IMR-90 (cell line): Measurements from ENCODE around the gene GNG7. TPM values are rescaled to one million over a fixed set of nuclear protein-coding genes. Genes with fewer than 3 reads are reported as not detected.

Experiments
- ATAC-seq: fragments of 200-7000 bp; cut with Tn5 transposase; 2 replicates; pipeline ENCODE4 v1.9.1; 2020; ENCODE audit warnings: low read depth, mild to moderate bottlenecking, moderate library complexity
- BruUV-seq: library from RNA; stranded (reverse); fragments of 400-500 nt; replicated peaks from 2 replicates; lab custom pipeline; 2021; lab: Mats Ljungman, UMichigan
- CTCF ChIA-PET: fragments of 300-600 bp; formaldehyde crosslinking; extraction: SDS; loops from one replicate; lab custom pipeline; 2021; ENCODE audit warnings: antibody characterized with exemption; lab: Yijun Ruan, JAX
- POLR2A ChIA-PET: fragments of 300-600 bp; sonication (Branson Sonifier 250); formaldehyde crosslinking; loops from one replicate; lab custom pipeline; 2022; ENCODE audit warnings: antibody characterized with exemption; ENCODE audit not compliant: unreplicated experiment; lab: Charles Lee
- DNase-seq: peaks from one replicate; pipeline ENCODE4 v3.0.0; 2013
- H2AFZ ChIP-seq: replicated peaks from 2 replicates; pipeline ENCODE3; 2013; ENCODE audit warnings: low read length, mild to moderate bottlenecking; ENCODE audit not compliant: poor library complexity
- H2AK5ac ChIP-seq: 2 replicates; pipeline ENCODE4 v1.6.1; 2013; ENCODE audit warnings: low read depth, low read length, inconsistent platforms
- H2AK9ac ChIP-seq: replicated peaks from 2 replicates; pipeline ENCODE3; 2013; ENCODE audit warnings: mild to moderate bottlenecking, low read depth, low read length, moderate library complexity; ENCODE audit not compliant: poor library complexity
- H2BK120ac ChIP-seq: 2 replicates; pipeline ENCODE4 v1.6.1; 2013; ENCODE audit warnings: low read depth, low read length, inconsistent platforms
- H2BK15ac ChIP-seq: 3 replicates; pipeline ENCODE4 v1.6.1; 2013; ENCODE audit warnings: low read depth, low read length, inconsistent platforms
- H2BK20ac ChIP-seq: 2 replicates; pipeline ENCODE4 v1.6.1; 2013; ENCODE audit warnings: low read depth, mild to moderate bottlenecking, inconsistent platforms, low read length, moderate library complexity
- H2BK5ac ChIP-seq: 2 replicates; pipeline ENCODE4 v1.6.1; 2013; ENCODE audit warnings: mild to moderate bottlenecking, low read depth, low read length, inconsistent platforms; ENCODE audit not compliant: poor library complexity, severe bottlenecking
- H3K14ac ChIP-seq: replicated peaks from 2 replicates; pipeline ENCODE4 v1.6.1; 2013; ENCODE audit warnings: low read depth, low read length, inconsistent platforms
- H3K18ac ChIP-seq: 2 replicates; pipeline ENCODE4 v1.6.1; 2013; ENCODE audit warnings: low read depth, low read length, control low read depth
- H3K23ac ChIP-seq: 2 replicates; pipeline ENCODE4 v1.6.1; 2013; ENCODE audit warnings: low read depth, low read length, inconsistent platforms
- H3K27ac ChIP-seq: 2 replicates; pipeline ENCODE4 v1.5.1; 2013; ENCODE audit warnings: mild to moderate bottlenecking, control low read depth, low read length; ENCODE audit not compliant: insufficient read depth
- H3K27me3 ChIP-seq: 2 replicates; pipeline ENCODE4 v1.6.1; 2013; ENCODE audit warnings: low read length; ENCODE audit not compliant: control insufficient read depth, insufficient read depth
- H3K36me3 ChIP-seq: 2 replicates; pipeline ENCODE4 v1.6.1; 2013; ENCODE audit warnings: low read length, mixed read lengths; ENCODE audit not compliant: control insufficient read depth, insufficient read depth
- H3K4ac ChIP-seq: 2 replicates; pipeline ENCODE4 v1.6.1; 2013; ENCODE audit warnings: low read depth, low read length, inconsistent platforms
- H3K4me1 ChIP-seq: 2 replicates; pipeline ENCODE4 v1.6.1; 2013; ENCODE audit warnings: low read length, mixed read lengths; ENCODE audit not compliant: control insufficient read depth, insufficient read depth
- H3K4me2 ChIP-seq: 2 replicates; pipeline ENCODE4 v1.6.1; 2013; ENCODE audit warnings: low read depth, mild to moderate bottlenecking, control low read depth, low read length, moderate library complexity
- H3K4me3 ChIP-seq: 2 replicates; pipeline ENCODE4 v1.5.1; 2013; ENCODE audit warnings: low read depth, mild to moderate bottlenecking, control low read depth, low read length, moderate library complexity; ENCODE audit not compliant: insufficient read depth
- H3K56ac ChIP-seq: 2 replicates; pipeline ENCODE4 v1.6.1; 2013; ENCODE audit warnings: low read length, inconsistent platforms; ENCODE audit not compliant: insufficient read depth; ENCODE audit errors: extremely low read depth
- H3K79me1 ChIP-seq, 2 experiments: 2 replicates each; pipeline ENCODE4 v1.6.1; 2013; ENCODE audit warnings: low read length in 2 of 2, inconsistent platforms in 1 of 2, low read depth in 1 of 2
- H3K9ac ChIP-seq: 2 replicates; pipeline ENCODE4 v1.6.1; 2013; ENCODE audit warnings: low read depth, low read length, control low read depth
- H3K9me1 ChIP-seq: 2 replicates; pipeline ENCODE4 v1.6.1; 2013; ENCODE audit warnings: low read length, inconsistent platforms; ENCODE audit not compliant: insufficient read depth
- H3K9me3 ChIP-seq: 2 replicates; pipeline ENCODE4 v1.6.1; 2013; ENCODE audit warnings: low read length; ENCODE audit not compliant: control insufficient read depth, insufficient read depth
- H4K20me1 ChIP-seq: 2 replicates; pipeline ENCODE4 v1.6.1; 2013; ENCODE audit warnings: low read length, inconsistent platforms; ENCODE audit not compliant: insufficient read depth
- H4K5ac ChIP-seq: 2 replicates; pipeline ENCODE4 v1.6.1; 2013; ENCODE audit warnings: mild to moderate bottlenecking, low read depth, low read length, control low read depth
- H4K8ac ChIP-seq, 2 experiments: 2 replicates each; pipeline ENCODE4 v1.6.1; 2013; ENCODE audit warnings: low read depth in 2 of 2, low read length in 2 of 2, control low read depth in 1 of 2, inconsistent platforms in 1 of 2
- H4K91ac ChIP-seq: 2 replicates; pipeline ENCODE4 v1.6.1; 2013; ENCODE audit warnings: low read depth, low read length, inconsistent platforms; ENCODE audit not compliant: insufficient read depth
- CHD1 ChIP-seq: IDR thresholded peaks from 2 replicates; pipeline ENCODE4 v1.6.1; 2012; ENCODE audit warnings: low read depth, low read length, improper control_type of control experiment
- USF2 ChIP-seq: fragments of 150-350 bp; IDR thresholded peaks from 2 replicates; pipeline ENCODE4 v1.6.1; 2017; ENCODE audit warnings: mild to moderate bottlenecking, antibody characterized with exemption, low read length, low read depth
- WGBS, 2 experiments: methylation state at CpG; one replicate each; pipeline versions ENCODE4 v1.1.5 to v1.1.7; 2013; ENCODE audit warnings: missing lambda C conversion rate in 2 of 2; ENCODE audit not compliant: insufficient read length in 1 of 2; ENCODE audit errors: extremely low coverage in 2 of 2; 5-methylcytosine and 5-hydroxymethylcytosine counted together
- dilution Hi-C: fragments of 300-500 bp; cut with HindIII; formaldehyde crosslinking; loops from one replicate; pipeline ENCODE4 v1.14.3; 2018; ENCODE audit warnings: low sequenced_read_pairs; ENCODE audit not compliant: unreplicated experiment
- in situ Hi-C: fragments of 300-500 bp; cut with MboI; formaldehyde crosslinking; loops from 3 replicates; pipeline ENCODE4 v1.14.3; 2019; ENCODE audit warnings: low sequenced_read_pairs, inconsistent platforms, mixed read lengths
- intact Hi-C: fragments of 100-400 bp; cut with micrococcal nuclease; formaldehyde crosslinking; loops from 2 replicates; pipeline ENCODE4 v1.10.0; 2022
- polyA plus RNA-seq, 3 experiments: library from polyadenylated mRNA; depleted of rRNA; stranded (reverse); fragments of >200 nt; gene quantifications; 2 replicates each; pipeline ENCODE4 v1.2.3, GENCODE V29; 2012; ENCODE audit warnings: low replicate concordance in 1 of 3
- total RNA-seq: library from RNA; depleted of rRNA; stranded (reverse); fragments of >200 nt; gene quantifications from 2 replicates; pipeline ENCODE4 v1.2.3, GENCODE V29; 2012

GNG7 gene
- total and polyA plus RNA-seq, 2 of the 4 experiments (the other 2 are of a cell fraction): under 0.01 to 0.21 TPM

DNA sequence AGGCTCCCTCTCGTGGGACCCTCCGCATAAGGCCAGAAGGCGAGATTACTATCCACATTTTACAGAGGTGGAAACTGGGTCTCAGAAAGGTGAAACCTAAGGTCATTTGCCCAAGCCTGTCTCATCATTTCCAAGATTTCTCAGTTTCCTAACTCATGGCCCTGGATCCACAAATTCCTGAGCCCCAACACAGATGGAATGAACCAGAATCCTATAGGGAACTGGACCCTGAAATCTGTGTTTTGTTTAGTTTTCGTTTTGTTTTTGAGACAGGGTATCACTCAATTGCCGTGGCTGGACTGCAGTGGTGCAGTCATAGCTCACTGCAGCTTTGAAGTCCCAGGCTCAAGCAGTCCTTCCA is 563 bp upstream of the GNG7 start:
- POLR2A ChIA-PET: no interaction called here
- Histone ChIP-seq H4K5ac (no peak overlapping the region), H3K36me3 (no peaks in the 10 kb centered on the region), H3K9me1 (no peaks in the 10 kb centered on the region), H2AK9ac (no peak overlapping the region), H2AK5ac (no peak overlapping the region), H3K27ac (no peak overlapping the region), H4K8ac (no peak overlapping the region), H4K91ac (no peak overlapping the region), H3K4me2 (peak overlapping the region; percentile 78), H2BK120ac (no peak overlapping the region), H2BK5ac (no peak overlapping the region), H3K56ac (no peak overlapping the region), H3K23ac (0 out of 2 replicates have a peak overlapping the region, but pooled peaks have one; percentile 38), H3K79me1 (no peaks in the 10 kb centered on the region), H3K4ac (no peak overlapping the region), H2BK20ac (no peak overlapping the region), H2AFZ (peak overlapping the region; percentile 69), H2BK15ac (no peak overlapping the region), H3K4me1 (no peaks in the 10 kb centered on the region), H3K4me3 (peak overlapping the region; percentile 13; the same call in 1 of the 2 replicates), H3K9ac (no peak overlapping the region), H3K27me3 (peaks cover 37% of the 10 kb centered on the region), H3K14ac (no peak overlapping the region), H3K9me3 (no peaks in the 10 kb centered on the region), H4K20me1 (no peaks in the 10 kb centered on the region; the same call in 1 of the 2 replicates), H3K18ac (no peak overlapping the region)
- BruUV-seq: no TSS peak
- ATAC-seq (no peak), DNase-seq (no peak)
- TF ChIP-seq USF2 (no peak), CHD1 (no peak)
- intact Hi-C loops (no loop called here), in situ Hi-C loops (no loop called here), dilution Hi-C loops (no loop called here)
- CTCF ChIA-PET: interaction anchor here (0.6 kb wide), 1 partner anchor 26 kb away, joined by 3 read pairs; no protein-coding TSS in a partner anchor
- no CpG with 5 or more reads among the region's 5 CpGs for WGBS, 2 experiments
